GM12873 (cell line): ENCODE results near the gene FAM200A.

Experiments used
- CTCF ChIP-seq: IDR thresholded peaks from 2 replicates; pipeline ENCODE4 v1.5.1; 2012; ENCODE audit warnings: low read depth, mild to moderate bottlenecking, moderate library complexity, low read length, control low read depth; ENCODE audit not compliant: insufficient read depth; ENCODE audit errors: missing control alignments

Gene FAM200A

GRCh38 chr7:99562114-99562784, 10.3 kb upstream of the FAM200A start:
- no peak for TF ChIP-seq CTCF

GRCh38 chr7:99561737-99562051, 9.8 kb upstream of the FAM200A start:
- no peak for TF ChIP-seq CTCF

- no peak for TF ChIP-seq CTCF
Observed at GRCh38 chr7:99560834-99561736, 9.2 kb upstream of the FAM200A start.

GRCh38 chr7:99559175-99559915, 7.4 kb upstream of the FAM200A start:
- TF ChIP-seq CTCF: no peak

GRCh38 chr7:99558306-99559174, 6.6 kb upstream of the FAM200A start, which contains the start of gene ZNF655:
Gene ZNF655, plus strand, starts transcription at chr7:99558642. Its CDS starts 1,918 bp downstream, at chr7:99560560.
- TF ChIP-seq CTCF: no peak

- no peak for TF ChIP-seq CTCF
Observed at GRCh38 chr7:99557940-99558305, 6.0 kb upstream of the FAM200A start.

- TF ChIP-seq CTCF: no peak
Observed at GRCh38 chr7:99557196-99557607, 5.3 kb upstream of the FAM200A start.
